Vagina (tissue), 2 donors: Measurements from ENCODE around the gene NXPE1.

Source experiments
- CTCF ChIP-seq, 3 experiments: fragments of 450-650 bp in 2 of 3; fragments of 200-600 bp in 1 of 3; sonication (generic) in 1 of 3; IDR thresholded peaks; one replicate each; pipeline ENCODE4 v1.5.1; 2017 to 2019; ENCODE audit warnings: antibody characterized with exemption in 3 of 3, mild to moderate bottlenecking in 2 of 3, moderate library complexity in 2 of 3
- POLR2AphosphoS5 ChIP-seq, 2 donors: sonication (generic); formaldehyde crosslinking; IDR thresholded peaks; one replicate each; pipeline ENCODE4 v1.9.0; 2017; ENCODE audit warnings: antibody characterized with exemption in 2 of 2, mild to moderate bottlenecking in 2 of 2, low read depth in 1 of 2; ENCODE audit not compliant: insufficient read depth in 1 of 2

- TF ChIP-seq CTCF (IDR thresholded peaks at IDR 0.05), result no peak
- no peak for TF ChIP-seq POLR2AphosphoS5 (IDR thresholded peaks at IDR 0.05; ENCODE audit: insufficient read depth in 1 of 2, low read depth in 1 of 2)
Measured at GRCh38 chr11:114556135-114556534, 3.5 kb downstream of the NXPE1 start.
